Activated CD4-positive, alpha-beta T cell treated with anti-CD3 and anti-CD28 coated beads for 48 hours (primary cell): ENCODE data around the gene PLPP3.

Experiments
- DNase-seq: peaks from one replicate; pipeline ENCODE4 v3.0.0-alpha.2; 2020

PLPP3 gene

DNA sequence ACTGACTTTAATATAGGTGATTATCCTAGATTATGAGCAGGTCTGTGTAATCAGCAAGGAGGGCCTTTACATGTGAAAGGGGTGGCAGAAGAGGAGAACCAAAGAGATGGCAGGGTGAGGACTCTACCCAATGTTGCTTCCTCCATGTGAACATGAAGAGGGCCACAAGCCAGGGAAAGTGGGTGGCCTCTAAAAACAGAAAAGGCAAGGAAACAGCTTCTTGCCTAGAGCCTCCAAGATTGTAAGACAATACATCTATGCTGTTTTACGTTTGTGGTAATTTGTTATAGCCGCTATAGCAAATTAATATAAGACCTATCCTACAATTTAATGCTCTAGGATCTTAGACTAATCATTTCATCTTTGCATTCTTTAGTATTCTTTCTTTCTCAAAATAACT is 85.5 kb downstream of the PLPP3 start:
- DNase-seq: no peak

DNA sequence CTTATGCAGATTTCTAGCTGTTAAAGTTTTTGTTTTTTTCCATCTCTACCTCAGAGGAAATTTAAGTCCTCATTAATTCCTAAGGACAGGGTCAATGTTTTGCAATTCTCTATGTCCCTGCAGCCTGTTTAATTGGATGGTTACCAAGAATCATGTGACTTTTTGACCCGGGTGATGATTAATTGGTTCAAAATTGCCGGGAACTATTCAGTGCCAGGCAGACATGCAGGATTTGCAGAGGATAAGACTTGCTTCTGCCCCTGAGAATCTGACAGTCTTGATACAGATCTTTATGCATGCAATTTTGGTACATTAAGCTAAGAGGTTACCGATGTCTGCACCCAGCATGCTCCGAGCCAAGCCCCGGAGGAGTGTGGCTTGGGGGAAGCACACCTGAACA is 87.9 kb downstream of the PLPP3 start:
- no peak for DNase-seq

- no peak for DNase-seq
Measured at GRCh38 chr1:56490619-56491018, 88.7 kb downstream of the PLPP3 start.

DNA sequence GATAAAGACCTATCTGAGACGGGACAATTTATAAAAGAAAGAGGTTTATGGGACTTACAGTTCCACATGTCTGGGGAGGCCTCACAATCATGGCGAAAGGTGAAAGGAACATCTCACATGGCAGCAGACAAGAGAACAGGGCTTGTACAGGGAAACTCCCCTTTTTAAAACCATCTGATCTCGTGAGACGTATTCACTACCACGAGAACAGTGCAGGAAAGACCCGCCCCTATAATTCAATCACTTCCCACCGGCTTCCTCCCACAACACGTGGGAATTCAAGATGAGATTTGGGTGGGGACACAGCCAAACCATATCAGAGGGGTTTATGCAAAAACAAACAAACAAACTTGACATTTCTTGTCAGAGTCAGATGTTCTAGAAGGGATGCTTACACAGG is 89.7 kb downstream of the PLPP3 start:
- no peak for DNase-seq

DNA sequence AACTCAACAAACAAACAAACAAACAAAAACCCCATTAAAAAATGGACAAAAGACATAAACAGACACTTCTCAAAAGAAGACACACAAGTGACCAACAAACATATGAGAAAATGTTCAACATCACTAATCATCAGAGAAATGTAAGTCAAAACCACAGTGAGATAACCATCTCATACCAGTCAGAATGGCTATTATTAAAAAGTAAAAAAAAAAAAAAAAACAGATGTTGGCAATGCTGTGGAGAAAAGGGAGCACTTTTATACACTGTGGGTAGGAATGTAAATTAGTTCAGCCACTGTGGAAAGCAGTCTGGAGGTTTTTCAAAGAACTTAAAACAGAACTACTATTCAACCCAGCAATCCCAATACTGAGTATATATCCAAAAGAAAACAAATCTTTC is 94.7 kb downstream of the PLPP3 start:
- no peak for DNase-seq

GRCh38 chr1:56483104-56483503 is 96.3 kb downstream of the PLPP3 start:
- no peak for DNase-seq

- no peak for DNase-seq
Measured at GRCh38 chr1:56482486-56482885, 96.9 kb downstream of the PLPP3 start.

GRCh38 chr1:56481140-56481694 is 98.1 kb downstream of the PLPP3 start:
- DNase-seq: no peak

DNA sequence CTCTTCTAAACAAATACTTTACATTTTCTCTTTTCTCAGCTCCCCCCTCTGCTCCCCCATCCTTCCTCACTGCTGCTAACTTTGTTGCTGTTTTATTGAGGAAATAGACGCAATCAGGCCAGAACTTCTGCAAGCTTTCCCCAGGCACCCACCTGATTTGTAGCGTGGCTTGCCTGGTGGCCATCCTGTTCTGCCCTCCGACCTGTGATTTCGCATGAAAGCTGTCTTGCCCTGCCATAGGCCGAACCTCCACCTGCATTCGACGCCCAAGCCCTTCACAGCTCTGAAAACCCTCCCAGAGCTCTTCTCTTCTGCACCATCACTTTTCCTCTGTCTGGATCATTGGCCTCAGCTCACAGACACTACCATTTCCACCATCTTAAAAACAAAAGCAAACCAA is 100.6 kb downstream of the PLPP3 start:
- no peak for DNase-seq

DNA sequence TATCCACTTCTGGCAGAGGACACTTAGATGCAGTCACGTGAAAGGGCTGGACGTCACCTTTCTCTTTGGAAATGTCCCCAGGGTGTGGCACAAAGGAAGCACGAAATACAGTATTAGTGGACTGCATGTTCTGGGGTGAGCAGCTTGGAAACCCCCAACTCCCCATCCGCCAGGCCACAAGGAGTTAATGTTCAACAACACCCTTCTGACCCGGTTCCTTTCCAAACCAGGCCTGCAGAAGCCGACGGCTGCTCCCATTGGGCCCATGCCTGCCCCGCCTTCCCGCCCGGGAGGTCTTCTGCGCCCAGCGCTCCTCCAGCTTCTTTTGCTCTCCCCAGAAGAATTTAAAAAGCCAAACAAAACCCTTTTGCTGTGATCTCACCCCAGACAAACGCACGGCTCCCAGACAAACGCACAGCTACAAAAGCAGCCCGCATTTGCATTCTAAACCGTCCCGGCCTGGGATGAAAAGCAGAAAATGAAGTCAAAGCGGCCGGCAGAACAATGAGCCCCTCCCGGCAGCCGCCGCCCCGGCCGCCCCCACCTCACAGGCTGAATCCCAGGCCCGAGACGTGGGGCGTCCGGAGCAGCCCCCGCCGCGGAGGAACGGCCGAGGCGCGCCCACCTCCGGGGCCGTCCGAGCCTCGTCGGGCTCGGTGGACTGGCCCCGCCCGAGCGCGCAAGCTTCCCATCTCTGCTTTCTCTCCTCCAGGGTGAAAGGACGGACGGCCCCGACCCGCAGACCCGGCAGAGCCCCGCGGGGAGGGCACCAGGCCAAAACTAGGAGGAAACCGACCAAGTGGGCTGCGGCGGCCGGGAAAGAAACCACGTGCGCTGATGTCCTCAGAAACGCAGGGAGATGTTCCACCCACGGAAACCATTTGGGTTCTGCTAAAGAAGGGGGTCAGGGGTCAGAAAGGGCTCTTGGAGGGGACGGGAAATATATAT is 101.9 kb downstream of the PLPP3 start:
- DNase-seq: no peak

GRCh38 chr1:56473582-56474270 is 105.6 kb downstream of the PLPP3 start:
- DNase-seq: no peak

DNA sequence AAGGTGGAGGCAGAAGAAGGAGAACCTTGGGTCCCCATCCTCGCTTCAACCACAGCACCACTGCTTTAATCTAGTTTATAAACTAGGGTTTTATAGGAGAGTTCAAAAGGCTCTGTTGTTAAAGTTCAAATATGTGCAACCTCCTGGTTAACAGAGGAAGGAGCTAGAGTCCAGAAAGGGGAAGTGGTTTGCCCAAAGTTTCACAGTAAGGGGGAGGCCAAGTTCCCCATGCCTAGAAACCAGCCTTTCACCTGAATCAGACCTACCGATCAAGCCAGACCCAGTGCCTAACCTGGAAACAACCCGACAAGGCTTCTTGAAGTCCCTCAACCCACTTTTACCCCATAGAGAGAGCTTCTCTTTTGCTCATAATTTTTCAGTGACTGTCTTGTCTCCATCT is 106.5 kb downstream of the PLPP3 start:
- DNase-seq: no peak

DNA sequence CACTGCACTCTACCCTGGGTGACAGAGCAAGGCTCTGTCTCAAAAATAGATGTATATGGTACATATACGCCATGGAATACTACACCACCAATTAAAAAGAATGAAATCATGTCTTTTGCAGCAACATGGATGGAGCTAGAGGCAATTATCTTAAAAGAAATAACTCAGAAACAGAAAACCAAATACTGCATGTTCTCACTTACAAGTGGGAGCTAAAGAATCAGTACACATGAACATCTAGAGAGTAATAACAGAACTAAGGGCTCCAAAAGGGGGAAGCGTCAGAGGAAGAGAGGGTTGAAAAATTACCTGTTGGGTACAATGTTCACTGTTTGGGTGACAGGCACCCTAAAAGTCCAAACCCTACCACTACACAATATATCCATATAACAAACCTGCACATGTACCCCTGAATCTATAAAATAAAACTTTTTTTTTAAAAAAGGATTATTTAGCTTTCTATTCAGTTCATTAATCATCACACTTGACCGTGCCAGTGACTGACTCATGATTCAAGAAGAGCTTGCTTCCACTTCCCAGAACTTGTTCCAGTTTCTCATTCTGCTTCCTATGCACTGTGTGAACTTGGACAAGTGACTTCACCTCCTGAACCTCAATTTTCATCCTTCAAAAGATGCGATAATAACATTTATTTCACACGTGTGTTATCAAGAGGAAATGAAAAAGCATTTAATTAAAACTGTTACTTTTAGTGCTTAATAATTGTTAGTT is 109.6 kb downstream of the PLPP3 start:
- no peak for DNase-seq

DNA sequence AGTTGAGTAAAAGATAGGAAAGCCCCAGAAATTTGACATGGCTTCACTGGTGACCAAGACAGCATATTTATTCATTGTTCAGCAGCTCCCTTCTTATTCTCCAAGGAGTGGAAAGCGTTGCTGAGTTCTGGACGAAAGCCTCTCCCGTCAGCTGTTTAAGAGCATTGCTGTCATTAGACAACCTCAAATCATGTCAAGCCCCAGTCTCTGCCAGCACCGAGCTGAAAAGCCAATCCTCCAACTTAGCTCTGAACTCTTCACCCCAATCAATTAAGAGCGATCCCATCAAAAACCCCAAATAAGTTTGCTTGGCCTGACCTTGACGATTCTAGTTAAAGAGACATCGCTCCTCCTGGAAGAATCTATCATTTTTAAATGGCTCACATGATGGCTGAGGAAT is 110.8 kb downstream of the PLPP3 start:
- no peak for DNase-seq

DNA sequence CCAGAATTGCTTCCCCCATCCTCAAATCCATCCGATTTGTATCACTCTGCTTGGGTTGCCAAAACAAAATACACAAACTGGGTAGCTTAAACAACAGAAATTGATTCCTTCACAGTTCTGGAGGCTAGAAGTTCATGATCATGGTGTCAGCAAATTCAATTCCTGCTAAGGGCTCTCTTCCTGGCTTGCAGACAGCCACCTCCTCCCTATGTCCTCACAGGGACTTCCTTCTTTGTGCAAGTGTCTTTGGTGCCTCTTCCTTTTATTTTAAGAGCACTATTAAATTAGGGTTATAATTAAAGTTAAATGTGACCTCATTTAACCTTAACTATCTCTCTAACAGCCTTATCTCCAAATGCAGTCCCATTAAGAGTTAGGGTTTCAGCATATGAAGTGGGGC is 112.8 kb downstream of the PLPP3 start:
- DNase-seq: no peak

- DNase-seq: no peak
Measured at GRCh38 chr1:56464294-56464693, 115.1 kb downstream of the PLPP3 start.

GRCh38 chr1:56463376-56463775 is 116.0 kb downstream of the PLPP3 start:
- no peak for DNase-seq

GRCh38 chr1:56462209-56462608 is 117.2 kb downstream of the PLPP3 start:
- no peak for DNase-seq

DNA sequence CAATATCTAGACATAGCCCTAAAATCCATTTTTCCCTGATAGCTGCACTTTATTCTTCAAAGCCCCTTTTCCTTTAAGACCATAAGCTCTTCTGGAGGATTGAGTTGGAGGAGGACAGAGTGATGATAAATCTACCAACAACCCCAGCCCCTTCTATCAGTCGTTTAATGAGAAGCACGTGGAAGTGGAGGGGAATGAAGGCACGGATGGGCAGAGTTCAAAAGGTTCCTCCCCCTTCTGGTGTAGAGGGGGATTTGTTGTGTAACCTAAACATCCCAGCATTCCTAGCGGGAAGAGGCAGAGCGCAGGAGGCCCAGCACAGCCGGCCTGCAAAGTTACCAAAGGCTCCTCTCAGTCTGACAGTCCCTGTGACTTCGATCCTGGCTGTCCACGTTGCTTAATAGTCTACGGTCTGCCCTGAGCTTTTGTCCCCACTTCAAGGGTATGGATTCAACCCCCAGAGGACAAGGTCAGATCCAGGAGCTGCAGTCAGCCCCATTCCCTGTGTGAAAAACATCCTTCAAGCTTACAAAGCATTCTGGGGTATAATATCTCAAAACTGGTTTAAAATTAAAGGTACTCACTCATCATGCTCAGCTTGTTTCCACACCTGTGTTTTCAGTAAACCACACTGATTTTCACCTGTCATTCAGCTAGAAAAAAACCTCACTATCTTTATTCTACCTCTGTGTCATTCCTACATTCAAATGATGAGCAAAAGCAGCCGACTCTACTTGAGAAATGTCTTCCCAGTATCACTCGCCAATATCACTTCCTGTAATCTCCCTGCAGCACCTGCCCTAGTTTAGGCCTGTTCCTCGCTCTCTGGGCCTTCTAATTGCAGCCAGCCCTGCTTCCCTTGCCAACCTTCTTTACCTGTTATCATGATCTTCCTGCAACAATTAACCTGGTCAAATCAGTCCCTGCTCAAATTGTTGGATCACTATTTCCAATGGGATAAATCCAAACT is 117.9 kb downstream of the PLPP3 start:
- DNase-seq: no peak

GRCh38 chr1:56459260-56459659 is 120.1 kb downstream of the PLPP3 start:
- DNase-seq: no peak

DNA sequence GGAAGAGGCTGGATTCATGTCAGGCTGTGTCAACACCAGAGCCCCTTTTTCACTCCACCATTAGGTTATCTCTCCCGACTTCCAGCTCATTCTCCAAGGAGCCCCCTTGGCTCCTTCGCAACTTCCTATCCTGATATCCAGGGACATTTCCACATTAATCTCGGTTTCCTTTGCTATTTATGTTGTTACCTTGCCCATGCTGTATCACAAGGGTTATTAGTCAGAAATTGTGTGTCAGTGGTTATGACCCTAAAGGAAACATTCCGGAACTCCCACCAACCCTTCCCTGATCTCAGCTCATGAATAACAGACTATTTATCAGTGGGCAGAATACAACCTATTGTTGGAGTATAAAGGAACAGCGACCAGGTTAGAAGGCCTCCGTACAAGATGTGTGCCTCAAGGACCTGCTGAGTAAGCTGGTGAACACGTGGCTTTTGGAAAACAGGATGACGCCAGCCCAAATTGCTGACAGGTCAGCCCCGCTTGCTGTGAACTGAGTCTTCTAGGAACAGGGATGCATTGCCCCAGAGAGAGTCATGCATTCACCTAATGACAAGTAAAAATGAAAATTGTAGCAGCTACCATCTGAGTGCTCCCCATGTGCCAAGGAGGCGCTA is 121.5 kb downstream of the PLPP3 start:
- no peak for DNase-seq
